Progenitor cell of endocrine pancreas (in vitro differentiated cells): ENCODE data around the gene BRPF3. TPM values are rescaled to one million over a fixed set of nuclear protein-coding genes. Genes with fewer than 3 reads are reported as not detected.
"Not testable (repeated sequence)": the region's sequence is repeated elsewhere in the genome, so short reads cannot be mapped to it uniquely, and the experiment has no call there.

Experiments used
- DNase-seq: peaks from one replicate; pipeline ENCODE4 v3.0.0; 2021; ENCODE audit warnings: low spot score; ENCODE audit not compliant: unreplicated experiment
- H3K27ac Mint-ChIP-seq: 2 replicates; pipeline ENCODE4 v1.8.0; 2021; ENCODE audit warnings: mild to moderate bottlenecking, moderate library complexity, mixed read lengths
- H3K27me3 Mint-ChIP-seq: 2 replicates; pipeline ENCODE4 v1.8.0; 2021; ENCODE audit warnings: mixed read lengths
- H3K36me3 Mint-ChIP-seq: 2 replicates; pipeline ENCODE4 v1.8.0; 2022; ENCODE audit warnings: mixed read lengths; ENCODE audit not compliant: insufficient read depth
- H3K4me1 Mint-ChIP-seq: 2 replicates; pipeline ENCODE4 v1.8.0; 2021; ENCODE audit warnings: low read depth, mixed read lengths
- H3K4me3 Mint-ChIP-seq: 2 replicates; pipeline ENCODE4 v1.8.0; 2021; ENCODE audit warnings: low read depth, mild to moderate bottlenecking, moderate library complexity, mixed read lengths
- H3K9me3 Mint-ChIP-seq: 2 replicates; pipeline ENCODE4 v1.8.0; 2021; ENCODE audit warnings: low read depth, mixed read lengths
- CTCF ChIP-seq: fragments of 200-600 bp; sonication (generic); IDR thresholded peaks from one replicate; pipeline ENCODE4 v1.5.0; 2021; ENCODE audit warnings: antibody characterized with exemption, mild to moderate bottlenecking; ENCODE audit not compliant: unreplicated experiment
- total RNA-seq: library from RNA; stranded (reverse); gene quantifications from 2 replicates; pipeline ENCODE4 v1.2.1, GENCODE V29; 2021

BRPF3 gene
- total RNA-seq, 1 donor from 2014 or later, result 73.1 TPM

GRCh38 chr6:36216559-36216958 is 20.0 kb downstream of the BRPF3 start:
- Mint-ChIP-seq H3K9me3 (no peaks in the 10 kb centered on the region), H3K27ac (no peak overlapping the region), H3K36me3 (peaks cover 29% of the 10 kb centered on the region), H3K4me3 (no peak overlapping the region), H3K4me1 (peaks cover 1% of the 10 kb centered on the region), H3K27me3 (no peaks in the 10 kb centered on the region)
- DNase-seq, result no peak
- no peak for TF ChIP-seq CTCF

GRCh38 chr6:36217188-36217587 is 20.6 kb downstream of the BRPF3 start:
- DNase-seq, result no peak
- H3K4me1 Mint-ChIP-seq, result peaks cover 1% of the 10 kb centered on the region
- H3K4me3 Mint-ChIP-seq, result no peak overlapping the region
- H3K9me3 Mint-ChIP-seq, result no peaks in the 10 kb centered on the region
- peak overlapping the region; percentile 57 for H3K27ac Mint-ChIP-seq
- H3K36me3 Mint-ChIP-seq, result peaks cover 27% of the 10 kb centered on the region
- no peaks in the 10 kb centered on the region for H3K27me3 Mint-ChIP-seq
- no peak for TF ChIP-seq CTCF

- Mint-ChIP-seq H3K4me1 (peaks cover under 1% of the 10 kb centered on the region), H3K4me3 (no peak overlapping the region), H3K9me3 (no peaks in the 10 kb centered on the region), H3K27ac (peak overlapping the region; percentile 8), H3K27me3 (no peaks in the 10 kb centered on the region), H3K36me3 (peaks cover 26% of the 10 kb centered on the region)
- TF ChIP-seq CTCF, result no peak
- DNase-seq, result no peak
Measured at GRCh38 chr6:36217946-36218345, 21.4 kb downstream of the BRPF3 start.

- not testable (repeated sequence) for H3K27me3 Mint-ChIP-seq, H3K4me1 Mint-ChIP-seq, DNase-seq, H3K4me3 Mint-ChIP-seq, H3K9me3 Mint-ChIP-seq
- Mint-ChIP-seq H3K27ac (peak overlapping the region; percentile 33), H3K36me3 (peaks cover 26% of the 10 kb centered on the region)
Measured at GRCh38 chr6:36218516-36218915, 22.0 kb downstream of the BRPF3 start.

GRCh38 chr6:36219081-36219480 is 22.5 kb downstream of the BRPF3 start:
- H3K9me3 Mint-ChIP-seq, result no peaks in the 10 kb centered on the region
- no peak overlapping the region for H3K27ac Mint-ChIP-seq
- peaks cover 22% of the 10 kb centered on the region for H3K36me3 Mint-ChIP-seq
- H3K4me1 Mint-ChIP-seq, result no peaks in the 10 kb centered on the region
- H3K4me3 Mint-ChIP-seq, result no peak overlapping the region
- DNase-seq, result no peak
- no peaks in the 10 kb centered on the region for H3K27me3 Mint-ChIP-seq
- no peak for TF ChIP-seq CTCF

GRCh38 chr6:36220226-36220625 is 23.7 kb downstream of the BRPF3 start:
- Mint-ChIP-seq H3K4me3 (no peak overlapping the region), H3K4me1 (no peaks in the 10 kb centered on the region), H3K27me3 (no peaks in the 10 kb centered on the region), H3K27ac (no peak overlapping the region), H3K36me3 (peaks cover 22% of the 10 kb centered on the region), H3K9me3 (no peaks in the 10 kb centered on the region)
- no peak for TF ChIP-seq CTCF
- no peak for DNase-seq
